Gastroesophageal sphincter (tissue), 3 donors: ENCODE results near the gene TMEM131.

ENCODE experiments used
- EP300 ChIP-seq: sonication (generic); formaldehyde crosslinking; IDR thresholded peaks from one replicate; pipeline ENCODE4 v1.6.1; 2017; ENCODE audit warnings: antibody characterized with exemption, mild to moderate bottlenecking
- POLR2A ChIP-seq, 2 donors: fragments of 450-650 bp; IDR thresholded peaks; one replicate each; pipeline ENCODE4 v1.6.1; 2017; ENCODE audit warnings: antibody characterized with exemption in 2 of 2, mild to moderate bottlenecking in 2 of 2, moderate library complexity in 1 of 2
- POLR2AphosphoS5 ChIP-seq: sonication (generic); formaldehyde crosslinking; IDR thresholded peaks from one replicate; pipeline ENCODE4 v1.6.1; 2017; ENCODE audit warnings: antibody characterized with exemption
- TF ChIP-seq, protein P1 (sequence below), 4 experiments: fragments of 200-600 bp in 2 of 4; fragments of 450-650 bp in 2 of 4; sonication (generic) in 1 of 4; IDR thresholded peaks; one replicate each; pipeline ENCODE4 v1.5.1; 2017 to 2019; ENCODE audit warnings: antibody characterized with exemption in 4 of 4, mild to moderate bottlenecking in 2 of 4, moderate library complexity in 2 of 4

- TF ChIP-seq EP300 (no peak), POLR2A (IDR thresholded peaks at IDR 0.05) (no peak), POLR2AphosphoS5 (no peak)
- TF ChIP-seq, protein P1, sequence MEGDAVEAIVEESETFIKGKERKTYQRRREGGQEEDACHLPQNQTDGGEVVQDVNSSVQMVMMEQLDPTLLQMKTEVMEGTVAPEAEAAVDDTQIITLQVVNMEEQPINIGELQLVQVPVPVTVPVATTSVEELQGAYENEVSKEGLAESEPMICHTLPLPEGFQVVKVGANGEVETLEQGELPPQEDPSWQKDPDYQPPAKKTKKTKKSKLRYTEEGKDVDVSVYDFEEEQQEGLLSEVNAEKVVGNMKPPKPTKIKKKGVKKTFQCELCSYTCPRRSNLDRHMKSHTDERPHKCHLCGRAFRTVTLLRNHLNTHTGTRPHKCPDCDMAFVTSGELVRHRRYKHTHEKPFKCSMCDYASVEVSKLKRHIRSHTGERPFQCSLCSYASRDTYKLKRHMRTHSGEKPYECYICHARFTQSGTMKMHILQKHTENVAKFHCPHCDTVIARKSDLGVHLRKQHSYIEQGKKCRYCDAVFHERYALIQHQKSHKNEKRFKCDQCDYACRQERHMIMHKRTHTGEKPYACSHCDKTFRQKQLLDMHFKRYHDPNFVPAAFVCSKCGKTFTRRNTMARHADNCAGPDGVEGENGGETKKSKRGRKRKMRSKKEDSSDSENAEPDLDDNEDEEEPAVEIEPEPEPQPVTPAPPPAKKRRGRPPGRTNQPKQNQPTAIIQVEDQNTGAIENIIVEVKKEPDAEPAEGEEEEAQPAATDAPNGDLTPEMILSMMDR (IDR thresholded peaks at IDR 0.05): no peak
Observed at GRCh38 chr2:98026927-98027522, 31.3 kb upstream of the TMEM131 start.
